GM23338 (cell line): Measurements from ENCODE around the gene C2orf42. TPM values are rescaled to one million over a fixed set of nuclear protein-coding genes. Genes with fewer than 3 reads are reported as not detected.

Experiments
- ATAC-seq: fragments of 200-7000 bp; cut with Tn5 transposase; 3 replicates; pipeline ENCODE4 v1.9.1; 2020
- DNase-seq: peaks from one replicate; pipeline ENCODE4 v3.0.0-alpha.2; 2015; ENCODE audit warnings: low spot score
- H2AFZ ChIP-seq: fragments of 200-600 bp; sonication (generic); 2 replicates; pipeline ENCODE4 v1.8.0; 2016; ENCODE audit warnings: antibody characterized with exemption, mild to moderate bottlenecking, moderate library complexity
- H3F3A ChIP-seq: fragments of 200-600 bp; sonication (generic); replicated peaks from 2 replicates; pipeline ENCODE4 v1.8.0; 2017; ENCODE audit warnings: antibody characterized with exemption, mixed run types, low read depth
- H3K27ac ChIP-seq: fragments of 200-600 bp; sonication (generic); 2 replicates; pipeline ENCODE4 v1.6.1; 2016; ENCODE audit warnings: low read depth
- H3K27me3 ChIP-seq: fragments of 200-600 bp; sonication (generic); 2 replicates; pipeline ENCODE4 v1.8.0; 2016; ENCODE audit warnings: mild to moderate bottlenecking, mixed run types, moderate library complexity; ENCODE audit not compliant: insufficient read depth
- H3K36me3 ChIP-seq: fragments of 200-600 bp; sonication (generic); 2 replicates; pipeline ENCODE4 v1.8.0; 2016; ENCODE audit warnings: mild to moderate bottlenecking; ENCODE audit not compliant: insufficient read depth
- H3K4me1 ChIP-seq: fragments of 200-600 bp; sonication (generic); 2 replicates; pipeline ENCODE4 v1.8.0; 2016; ENCODE audit warnings: mild to moderate bottlenecking, moderate library complexity; ENCODE audit not compliant: insufficient read depth
- H3K4me2 ChIP-seq: fragments of 200-600 bp; sonication (generic); 2 replicates; pipeline ENCODE4 v1.7.1; 2017; ENCODE audit warnings: mixed run types
- H3K4me3 ChIP-seq: fragments of 200-600 bp; sonication (generic); 2 replicates; pipeline ENCODE4 v1.6.1; 2016; ENCODE audit warnings: mixed run types
- H3K79me2 ChIP-seq: fragments of 200-600 bp; sonication (generic); replicated peaks from 2 replicates; pipeline ENCODE4 v1.8.0; 2017; ENCODE audit warnings: mild to moderate bottlenecking; ENCODE audit not compliant: insufficient read depth
- H3K9me2 ChIP-seq: fragments of 200-600 bp; sonication (generic); 2 replicates; pipeline ENCODE4 v1.8.0; 2017; ENCODE audit not compliant: insufficient read depth
- H4K20me1 ChIP-seq: fragments of 200-600 bp; sonication (generic); replicated peaks from 2 replicates; pipeline ENCODE4 v1.8.0; 2017; ENCODE audit warnings: mild to moderate bottlenecking; ENCODE audit not compliant: insufficient read depth
- H3K27ac Mint-ChIP-seq: 2 replicates; pipeline ENCODE4 v1.8.0; 2020; ENCODE audit warnings: inconsistent platforms, mild to moderate bottlenecking, moderate library complexity, mixed read lengths
- H3K27me3 Mint-ChIP-seq: 3 replicates; pipeline ENCODE4 v1.8.0; 2022; ENCODE audit warnings: low read depth, mild to moderate bottlenecking, moderate library complexity, mixed read lengths, inconsistent platforms; ENCODE audit not compliant: insufficient read depth, poor library complexity
- H3K36me3 Mint-ChIP-seq: 3 replicates; pipeline ENCODE4 v1.8.0; 2021; ENCODE audit warnings: low read depth, mild to moderate bottlenecking, inconsistent platforms, moderate library complexity, mixed read lengths
- H3K4me1 Mint-ChIP-seq: 3 replicates; pipeline ENCODE4 v1.8.0; 2020; ENCODE audit warnings: mild to moderate bottlenecking, inconsistent platforms, mixed read lengths
- H3K4me3 Mint-ChIP-seq: 3 replicates; pipeline ENCODE4 v1.8.0; 2021; ENCODE audit warnings: moderate library complexity, mild to moderate bottlenecking, inconsistent platforms, mixed read lengths
- H3K9me3 Mint-ChIP-seq: 3 replicates; pipeline ENCODE4 v1.8.0; 2020; ENCODE audit warnings: moderate library complexity, mild to moderate bottlenecking, inconsistent platforms, mixed read lengths
- CREB1 ChIP-seq: fragments of 250-450 bp; sonication (Bioruptor Pico); IDR thresholded peaks from 2 replicates; pipeline ENCODE4 v1.5.0; 2020; ENCODE audit warnings: low read depth, mild to moderate bottlenecking, moderate library complexity
- CTCF ChIP-seq, 2 experiments: fragments of 200-600 bp in 1 of 2; sonication (generic) in 1 of 2; conservative IDR thresholded peaks; 2 replicates each; pipeline versions ENCODE4 v1.5.1 to v1.6.1; 2016 to 2017; ENCODE audit warnings: antibody characterized with exemption in 2 of 2, low read depth in 2 of 2, mild to moderate bottlenecking in 2 of 2, moderate library complexity in 1 of 2
- EZH2 ChIP-seq: fragments of 200-600 bp; sonication (generic); IDR thresholded peaks from one replicate; pipeline ENCODE4 v1.8.0; 2017; ENCODE audit warnings: antibody characterized with exemption, mild to moderate bottlenecking, low read depth; ENCODE audit not compliant: unreplicated experiment
- EZH2phosphoT487 ChIP-seq: fragments of 200-600 bp; sonication (generic); IDR thresholded peaks from one replicate; pipeline ENCODE4 v1.8.1; 2018; ENCODE audit warnings: antibody characterized with exemption; ENCODE audit not compliant: unreplicated experiment
- JUNB ChIP-seq: IDR thresholded peaks from one replicate; pipeline ENCODE4 v1.6.1; 2016; ENCODE audit warnings: antibody characterized with exemption; ENCODE audit not compliant: unreplicated experiment
- NANOG ChIP-seq: IDR thresholded peaks from 2 replicates; pipeline ENCODE4 v1.6.1; 2016; ENCODE audit warnings: antibody characterized with exemption, borderline replicate concordance
- REST ChIP-seq: IDR thresholded peaks from one replicate; pipeline ENCODE4 v1.6.1; 2018; ENCODE audit warnings: antibody characterized with exemption; ENCODE audit not compliant: unreplicated experiment
- STAT1 ChIP-seq: IDR thresholded peaks from one replicate; pipeline ENCODE4 v1.6.1; 2016; ENCODE audit warnings: antibody characterized with exemption; ENCODE audit not compliant: unreplicated experiment
- ZNF114 ChIP-seq: fragments of 250-450 bp; sonication (Bioruptor Pico); IDR thresholded peaks from 2 replicates; pipeline ENCODE4 v1.5.0; 2020; ENCODE audit warnings: mild to moderate bottlenecking, moderate library complexity
- ZNF462 ChIP-seq: fragments of 250-450 bp; sonication (Bioruptor Pico); IDR thresholded peaks from 2 replicates; pipeline ENCODE4 v1.5.0; 2020; ENCODE audit warnings: mild to moderate bottlenecking, moderate library complexity
- polyA plus RNA-seq: library from polyadenylated mRNA; unstranded; fragments of >200 nt; fragmentation: Nextera tagmentation; extraction: Ambion mirVana; gene quantifications from 2 replicates; pipeline ENCODE4 v1.2.1, GENCODE V29; 2016
- total RNA-seq: library from RNA; depleted of rRNA; stranded (reverse); fragments of >200 nt; shearing (Covaris generic); gene quantifications from 2 replicates; pipeline ENCODE4 v1.2.3, GENCODE V29; 2014

Gene C2orf42
- total and polyA plus RNA-seq, 2 experiments from 2014 or later: 4.3 to 6.9 TPM

- ATAC-seq (no peak), DNase-seq (no peak)
- Histone ChIP-seq H3K4me3 (no peak overlapping the region), H3K79me2 (no peaks in the 10 kb centered on the region), H3K4me2 (no peak overlapping the region), H3K9me2 (no peaks in the 10 kb centered on the region), H3K36me3 (peaks cover 38% of the 10 kb centered on the region), H4K20me1 (peaks cover 15% of the 10 kb centered on the region), H3K4me1 (no peaks in the 10 kb centered on the region), H3F3A (peaks cover 15% of the 10 kb centered on the region; the same call in 1 of the 2 replicates), H2AFZ (no peak overlapping the region), H3K27ac (no peak overlapping the region), H3K27me3 (no peaks in the 10 kb centered on the region)
- H3K27ac Mint-ChIP-seq: no peak overlapping the region
- peaks cover 56% of the 10 kb centered on the region for H3K36me3 Mint-ChIP-seq
- H3K9me3 Mint-ChIP-seq: no peaks in the 10 kb centered on the region
- H3K27me3 Mint-ChIP-seq: no peaks in the 10 kb centered on the region
- H3K4me1 Mint-ChIP-seq: no peaks in the 10 kb centered on the region
- TF ChIP-seq ZNF462: no peak
- no peak for TF ChIP-seq EZH2
- TF ChIP-seq CREB1 (CRISPR knock-in tag): no peak
- no peak for TF ChIP-seq STAT1
- TF ChIP-seq ZNF114 (CRISPR knock-in tag): no peak
- TF ChIP-seq JUNB: no peak
- TF ChIP-seq CTCF (conservative IDR thresholded peaks at IDR 0.05; ENCODE audit: low read depth in 2 of 2): no peak
- TF ChIP-seq EZH2phosphoT487: no peak
- no peak for TF ChIP-seq NANOG
- no peak for TF ChIP-seq REST
- no peak overlapping the region for H3K4me3 Mint-ChIP-seq
Observed at GRCh38 chr2:70211595-70211994, 20.8 kb upstream of the C2orf42 start.
